Colonic mucosa (tissue), 4 donors: Measurements from ENCODE around the gene SUSD1. TPM values are rescaled to one million over a fixed set of nuclear protein-coding genes. Genes with fewer than 3 reads are reported as not detected.

Source experiments
- DNase-seq: peaks from one replicate; pipeline ENCODE4 v3.0.0-alpha.2; 2020
- H3K27ac ChIP-seq: fragments of 200-600 bp; one replicate; pipeline ENCODE4 v1.8.0; 2021
- H3K27me3 ChIP-seq: fragments of 200-600 bp; one replicate; pipeline ENCODE4 v1.8.0; 2021
- H3K36me3 ChIP-seq: fragments of 200-600 bp; one replicate; pipeline ENCODE4 v1.8.0; 2021
- H3K4me1 ChIP-seq: fragments of 200-600 bp; one replicate; pipeline ENCODE4 v1.8.0; 2021; ENCODE audit warnings: mild to moderate bottlenecking
- H3K4me3 ChIP-seq: fragments of 200-600 bp; one replicate; pipeline ENCODE4 v1.8.0; 2021
- H3K9ac ChIP-seq, 2 donors: one replicate each; pipeline ENCODE4 v1.7.0; 2013; ENCODE audit warnings: control low read depth in 2 of 2, low read depth in 2 of 2, low read length in 2 of 2
- H3K9me3 ChIP-seq: fragments of 200-600 bp; one replicate; pipeline ENCODE4 v1.8.0; 2021
- CTCF ChIP-seq: fragments of 200-600 bp; IDR thresholded peaks from one replicate; pipeline ENCODE4 v1.8.0; 2022; ENCODE audit warnings: antibody characterized with exemption, mild to moderate bottlenecking
- intact Hi-C: fragments of 100-400 bp; cut with DNase I; formaldehyde crosslinking; loops from one replicate; pipeline ENCODE4 v1.14.1; 2022
- total RNA-seq, 2 donors: library from RNA; stranded (reverse); fragmentation: NEBNext Ultra II Directional in 1 of 2; extraction: Animal tissue kit (Norgen Biotek cat#: 25700) in 1 of 2; gene quantifications; one replicate each; pipeline ENCODE4 v1.2.1, GENCODE V29; 2021
- donor health status: healthy.
- donor health status: DM: no; HTN: no; CAD: no.
- donor health status: DM: no; HTN: no; CAD: no.

SUSD1 gene
- total RNA-seq, 2 donors from 2014 or later, result 23.3 to 25.1 TPM

- no peak for TF ChIP-seq CTCF
- peaks cover 17% of the 10 kb centered on the region for H3K4me1 ChIP-seq
- no peaks in the 10 kb centered on the region for H3K9me3 ChIP-seq
- intact Hi-C loops, result loop anchor here (10.0 kb wide), 1 partner anchor 164 kb away; the partner anchor contains the start of gene PTBP3
- H3K27me3 ChIP-seq, result no peaks in the 10 kb centered on the region
- no peak for DNase-seq
- H3K9ac ChIP-seq, result peak overlapping the region in 1 of 2 donors; percentile 30
- H3K36me3 ChIP-seq, result no peaks in the 10 kb centered on the region
- no peak overlapping the region for H3K4me3 ChIP-seq
- peak overlapping the region; percentile 86 for H3K27ac ChIP-seq
Measured at GRCh38 chr9:112170968-112171367, 4.1 kb downstream of the SUSD1 start.

GRCh38 chr9:112170235-112170634 is 4.9 kb downstream of the SUSD1 start:
- H3K4me3 ChIP-seq, result no peak overlapping the region
- DNase-seq, result peak; percentile 90
- intact Hi-C loops, result loop anchor here (10.0 kb wide), 1 partner anchor 165 kb away; the partner anchor contains the start of gene PTBP3
- H3K27ac ChIP-seq, result peak overlapping the region; percentile 86
- no peaks in the 10 kb centered on the region for H3K27me3 ChIP-seq
- peak overlapping the region; percentile 27 to 81 for H3K9ac ChIP-seq
- H3K9me3 ChIP-seq, result no peaks in the 10 kb centered on the region
- H3K36me3 ChIP-seq, result no peaks in the 10 kb centered on the region
- H3K4me1 ChIP-seq, result peaks cover 17% of the 10 kb centered on the region
- no peak for TF ChIP-seq CTCF

- H3K9me3 ChIP-seq, result no peaks in the 10 kb centered on the region
- peak overlapping the region; percentile 86 for H3K27ac ChIP-seq
- H3K4me3 ChIP-seq, result no peak overlapping the region
- intact Hi-C loops, result no loop called here
- no peaks in the 10 kb centered on the region for H3K27me3 ChIP-seq
- no peak for TF ChIP-seq CTCF
- H3K36me3 ChIP-seq, result no peaks in the 10 kb centered on the region
- peak overlapping the region in 1 of 2 donors; percentile 81 for H3K9ac ChIP-seq
- peak; percentile 80 for DNase-seq
- H3K4me1 ChIP-seq, result peaks cover 17% of the 10 kb centered on the region
Measured at GRCh38 chr9:112169368-112169767, 5.7 kb downstream of the SUSD1 start.

GRCh38 chr9:112168197-112168596 is 6.9 kb downstream of the SUSD1 start:
- Histone ChIP-seq H3K27ac (peak overlapping the region; percentile 86), H3K9ac (peak overlapping the region in 1 of 2 donors; percentile 81), H3K36me3 (no peaks in the 10 kb centered on the region), H3K9me3 (no peaks in the 10 kb centered on the region), H3K4me3 (no peak overlapping the region), H3K27me3 (no peaks in the 10 kb centered on the region), H3K4me1 (peaks cover 13% of the 10 kb centered on the region)
- no peak for TF ChIP-seq CTCF
- DNase-seq, result peak; percentile 72
- intact Hi-C loops, result no loop called here

- intact Hi-C loops, result no loop called here
- peaks cover 9% of the 10 kb centered on the region for H3K4me1 ChIP-seq
- no peaks in the 10 kb centered on the region for H3K36me3 ChIP-seq
- no peak for TF ChIP-seq CTCF
- DNase-seq, result no peak
- no peaks in the 10 kb centered on the region for H3K27me3 ChIP-seq
- H3K9me3 ChIP-seq, result no peaks in the 10 kb centered on the region
- H3K9ac ChIP-seq, result peak overlapping the region in 1 of 2 donors; percentile 14
- no peak overlapping the region for H3K27ac ChIP-seq
- H3K4me3 ChIP-seq, result no peak overlapping the region
Measured at GRCh38 chr9:112166176-112167140, 8.6 kb downstream of the SUSD1 start.
